HG03521 (cell line): Measurements from ENCODE around the gene MSI2.

Experiments used
- ATAC-seq: cut with Tn5 transposase; IDR thresholded peaks from one replicate; pipeline ENCODE4 v1.9.1; 2021; ENCODE audit warnings: mild to moderate bottlenecking, moderate library complexity; ENCODE audit not compliant: unreplicated experiment

The MSI2 gene

GRCh38 chr17:57515662-57516211 is 259.4 kb downstream of the MSI2 start:
- ATAC-seq: no peak

- no peak for ATAC-seq
These were observed 260.2 kb downstream of the MSI2 start for GRCh38 chr17:57516290-57517230.

GRCh38 chr17:57517273-57517631 is 260.9 kb downstream of the MSI2 start:
- no peak for ATAC-seq

- ATAC-seq: no peak
These were observed 261.5 kb downstream of the MSI2 start for GRCh38 chr17:57517632-57518456.

- no peak for ATAC-seq
These were observed 262.6 kb downstream of the MSI2 start for GRCh38 chr17:57518587-57519581.

- ATAC-seq: no peak
These were observed 263.5 kb downstream of the MSI2 start for GRCh38 chr17:57519800-57520199.

- ATAC-seq: no peak
These were observed 265.3 kb downstream of the MSI2 start for GRCh38 chr17:57521606-57522005.

- ATAC-seq: no peak
These were observed 266.0 kb downstream of the MSI2 start for GRCh38 chr17:57522042-57523005.

GRCh38 chr17:57523926-57524632 is 267.8 kb downstream of the MSI2 start:
- no peak for ATAC-seq

GRCh38 chr17:57524839-57525568 is 268.7 kb downstream of the MSI2 start:
- ATAC-seq: no peak

GRCh38 chr17:57527221-57528057 is 271.1 kb downstream of the MSI2 start:
- ATAC-seq: no peak

- no peak for ATAC-seq
These were observed 271.7 kb downstream of the MSI2 start for GRCh38 chr17:57528058-57528451.

- no peak for ATAC-seq
These were observed 273.7 kb downstream of the MSI2 start for GRCh38 chr17:57530026-57530425.

- ATAC-seq: no peak
These were observed 274.2 kb downstream of the MSI2 start for GRCh38 chr17:57530508-57530907.

- ATAC-seq: no peak
These were observed 274.8 kb downstream of the MSI2 start for GRCh38 chr17:57531078-57531477.

- no peak for ATAC-seq
These were observed 275.6 kb downstream of the MSI2 start for GRCh38 chr17:57531648-57532504.
